Stimulated activated naive B cell treated with anti-CD40 and anti-IgM and Interleukin-4, amounts not matched to agents 10 μg/mL and 1 μg/mL and 100 μg/mL, for 72 hours (primary cell): ENCODE results near the gene ODC1.

ENCODE experiments used
- ATAC-seq, 2 donors: fragments of 150-1000 bp; cut with Tn5 transposase; replicated peaks; 2 replicates each; pipeline ENCODE4 v1.10.0; 2021; ENCODE audit warnings: moderate library complexity in 1 of 2
- DNase-seq: peaks from one replicate; pipeline ENCODE4 v3.0.0; 2021
- H3K27ac Mint-ChIP-seq: one replicate; pipeline ENCODE4 v1.8.0; 2022; ENCODE audit warnings: mild to moderate bottlenecking, mixed read lengths
- H3K27me3 Mint-ChIP-seq, 2 donors: one replicate each; pipeline ENCODE4 v1.8.0; 2022; ENCODE audit warnings: mixed read lengths in 2 of 2
- H3K36me3 Mint-ChIP-seq, 2 donors: one replicate each; pipeline ENCODE4 v1.8.0; 2022; ENCODE audit warnings: mixed read lengths in 2 of 2, mild to moderate bottlenecking in 1 of 2
- H3K4me1 Mint-ChIP-seq, 2 donors: one replicate each; pipeline ENCODE4 v1.8.0; 2022; ENCODE audit warnings: mixed read lengths in 2 of 2, mild to moderate bottlenecking in 1 of 2
- H3K4me3 Mint-ChIP-seq, 2 donors: one replicate each; pipeline ENCODE4 v1.8.0; 2022; ENCODE audit warnings: mild to moderate bottlenecking in 2 of 2, mixed read lengths in 2 of 2, moderate library complexity in 1 of 2
- H3K9me3 Mint-ChIP-seq, 2 donors: one replicate each; pipeline ENCODE4 v1.8.0; 2022; ENCODE audit warnings: mixed read lengths in 2 of 2, mild to moderate bottlenecking in 1 of 2

Gene ODC1

DNA sequence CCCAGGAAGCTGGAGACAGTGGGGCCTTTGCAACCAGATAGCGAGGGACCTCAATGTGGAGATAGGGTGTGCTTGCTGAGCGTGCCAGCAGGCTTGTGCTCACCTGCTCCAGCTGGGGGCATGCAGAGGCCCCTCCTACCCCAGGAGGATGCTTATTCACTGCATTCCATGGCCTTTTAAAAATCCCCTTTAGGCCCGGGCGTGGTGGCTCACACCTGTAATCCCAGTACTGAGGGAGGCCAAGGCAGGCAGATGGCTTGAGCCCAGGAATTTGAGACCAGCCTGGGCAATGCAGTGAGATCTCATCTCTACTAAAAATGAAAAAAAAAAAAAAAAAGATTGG, 54.5 kb downstream of the ODC1 start:
- Mint-ChIP-seq H3K4me3 (no peak overlapping the region), H3K36me3 (peaks cover under 1 to 9% of the 10 kb centered on the region in 2 donors), H3K27me3 (no peaks in the 10 kb centered on the region), H3K4me1 (peaks cover 37 to 60% of the 10 kb centered on the region in 2 donors), H3K9me3 (no peaks in the 10 kb centered on the region), H3K27ac (no peak overlapping the region)
- no peak for DNase-seq
- no peak for ATAC-seq

DNA sequence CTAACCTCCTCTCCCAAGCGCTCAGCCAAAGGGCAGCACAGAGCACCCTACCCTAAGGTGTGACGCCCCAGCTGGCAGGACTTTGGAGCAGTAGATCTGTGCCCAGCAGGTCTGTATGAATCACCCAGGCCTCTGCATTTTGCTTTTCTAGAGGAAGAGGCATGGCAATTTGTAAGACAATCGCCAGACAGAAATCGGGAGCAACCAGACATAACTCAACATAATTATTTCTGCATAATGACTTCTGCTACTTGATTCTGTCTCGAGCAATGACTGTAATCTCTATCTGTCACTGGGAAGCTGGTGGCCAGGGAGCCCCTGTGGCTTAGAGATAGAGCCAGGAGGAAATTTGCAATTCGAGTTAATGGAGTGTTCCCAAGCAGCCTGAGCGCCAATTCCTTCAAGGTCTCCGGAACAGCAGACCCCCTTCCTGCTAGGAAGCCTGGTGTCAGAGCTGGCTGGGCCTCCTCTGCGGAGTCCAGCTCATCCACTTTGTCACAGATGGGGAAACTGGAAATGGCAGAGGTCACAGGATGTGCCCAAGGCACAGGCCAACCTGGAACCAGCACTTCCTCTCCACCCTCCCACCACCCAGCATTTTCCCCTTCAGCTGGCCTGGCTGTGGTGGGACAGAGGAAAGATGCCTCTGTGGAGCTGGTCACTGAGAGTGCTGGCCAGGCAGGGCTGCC, 55.0 kb downstream of the ODC1 start:
- H3K27me3 Mint-ChIP-seq, result no peaks in the 10 kb centered on the region
- H3K36me3 Mint-ChIP-seq, result peaks cover 2 to 9% of the 10 kb centered on the region in 2 donors
- H3K9me3 Mint-ChIP-seq, result no peaks in the 10 kb centered on the region
- ATAC-seq (no peak), DNase-seq (no peak)
- H3K4me1 Mint-ChIP-seq, result peaks cover 36 to 60% of the 10 kb centered on the region in 2 donors
- H3K27ac Mint-ChIP-seq, result no peak overlapping the region
- no peak overlapping the region for H3K4me3 Mint-ChIP-seq

DNA sequence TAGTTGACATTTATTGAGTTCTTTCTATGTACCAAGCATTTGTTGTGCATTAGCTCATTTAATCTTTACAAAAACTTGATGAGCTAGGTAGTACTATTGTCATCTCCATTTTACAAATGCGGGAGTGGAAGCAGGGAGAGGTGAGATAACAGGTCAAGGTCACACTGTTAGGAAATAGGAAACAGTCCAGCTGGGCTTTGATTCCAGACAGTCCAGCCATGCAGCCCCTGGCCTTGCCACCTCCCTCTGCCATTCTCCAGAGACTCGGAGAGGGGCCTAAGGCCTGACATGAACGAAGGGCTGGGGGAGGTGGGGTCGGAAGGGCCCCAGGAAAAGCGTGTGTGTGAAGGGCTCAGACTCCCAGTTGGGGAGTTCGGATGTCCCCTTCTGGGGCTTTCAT, 55.6 kb downstream of the ODC1 start:
- Mint-ChIP-seq H3K4me1 (peaks cover 34 to 60% of the 10 kb centered on the region in 2 donors), H3K9me3 (no peaks in the 10 kb centered on the region), H3K27me3 (no peaks in the 10 kb centered on the region), H3K36me3 (peaks cover 2 to 5% of the 10 kb centered on the region in 2 donors), H3K27ac (no peak overlapping the region), H3K4me3 (no peak overlapping the region)
- ATAC-seq (no peak), DNase-seq (no peak)

GRCh38 chr2:10392100-10392499, 56.0 kb downstream of the ODC1 start:
- no peak for ATAC-seq
- Mint-ChIP-seq H3K36me3 (peaks cover 2 to 5% of the 10 kb centered on the region in 2 donors), H3K9me3 (no peaks in the 10 kb centered on the region), H3K4me1 (peaks cover 36 to 62% of the 10 kb centered on the region in 2 donors), H3K27me3 (no peaks in the 10 kb centered on the region), H3K27ac (peak overlapping the region; percentile 31), H3K4me3 (no peak overlapping the region)
- no peak for DNase-seq

DNA sequence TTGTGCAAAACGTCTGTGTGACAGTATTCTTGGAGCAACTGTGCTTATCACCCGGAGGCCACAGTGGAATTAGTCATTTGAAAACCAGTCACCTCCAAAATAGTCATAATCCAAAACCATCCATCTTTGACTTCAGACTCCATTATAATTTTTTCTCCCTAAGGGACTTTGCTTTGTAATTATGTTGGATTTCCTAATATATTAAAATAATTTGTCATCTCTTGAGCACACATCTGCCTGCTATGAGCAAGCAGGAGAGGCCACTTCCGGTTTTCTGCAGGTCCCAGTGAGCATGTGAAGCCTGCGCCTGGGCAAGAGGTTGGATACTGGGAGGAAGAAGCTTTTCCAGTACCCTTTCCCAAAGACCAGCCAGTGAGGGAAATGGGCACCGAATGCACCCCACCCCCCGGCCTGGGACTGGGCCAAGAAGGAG, 57.7 kb downstream of the ODC1 start:
- no peak overlapping the region for H3K27ac Mint-ChIP-seq

More for the DNA sequence above, 57.7 kb downstream of the ODC1 start:
- Mint-ChIP-seq H3K9me3 (no peaks in the 10 kb centered on the region), H3K4me3 (no peak overlapping the region), H3K36me3 (peaks cover 5 to 10% of the 10 kb centered on the region in 2 donors), H3K4me1 (peaks cover 36 to 70% of the 10 kb centered on the region in 2 donors), H3K27me3 (no peaks in the 10 kb centered on the region)
- no peak for DNase-seq
- ATAC-seq, result peak in 1 of 2 donors; percentile 25
